HuH-7 (cell line): ENCODE measurements around the gene CYP39A1.

ENCODE experiments used
- DNase-seq: peaks from one replicate; pipeline ENCODE4 v3.0.0; 2011; ENCODE audit warnings: low spot score

CYP39A1 gene

GRCh38 chr6:46652603-46653438 lies at the start of gene CYP39A1, which contains the start of gene SLC25A27:
TSS of gene CYP39A1 (minus strand) at chr6:46652818. CDS start at chr6:46652582, 236 bp downstream.
TSS of gene SLC25A27 (plus strand) at chr6:46652975. CDS start at chr6:46653193, 218 bp downstream.
- peak; percentile 79 for DNase-seq

DNA sequence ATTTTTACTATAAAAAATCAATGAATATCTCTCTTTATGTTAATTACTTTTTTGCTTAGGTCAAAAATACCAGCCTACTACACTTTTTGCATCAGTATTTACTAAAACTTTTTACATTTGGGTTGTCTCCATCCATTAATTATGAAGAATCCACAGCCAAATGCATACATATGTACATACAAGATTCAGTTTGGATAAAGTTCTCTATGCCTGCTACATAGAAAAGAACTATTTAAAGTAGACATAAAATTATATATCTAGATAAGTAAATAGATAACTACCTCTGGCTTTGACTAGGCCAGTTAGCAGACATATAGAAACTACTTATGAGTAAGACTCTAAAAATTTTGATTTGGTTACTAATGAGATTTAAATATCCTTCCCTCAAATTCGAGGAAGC lies 47.4 kb upstream of the CYP39A1 start:
- DNase-seq = no peak

GRCh38 chr6:46690911-46691451 lies 38.4 kb upstream of the CYP39A1 start:
- DNase-seq = no peak

GRCh38 chr6:46690141-46690755 lies 37.6 kb upstream of the CYP39A1 start:
- no peak for DNase-seq

- DNase-seq = no peak
These were observed 37.0 kb upstream of the CYP39A1 start for GRCh38 chr6:46689657-46690056.

DNA sequence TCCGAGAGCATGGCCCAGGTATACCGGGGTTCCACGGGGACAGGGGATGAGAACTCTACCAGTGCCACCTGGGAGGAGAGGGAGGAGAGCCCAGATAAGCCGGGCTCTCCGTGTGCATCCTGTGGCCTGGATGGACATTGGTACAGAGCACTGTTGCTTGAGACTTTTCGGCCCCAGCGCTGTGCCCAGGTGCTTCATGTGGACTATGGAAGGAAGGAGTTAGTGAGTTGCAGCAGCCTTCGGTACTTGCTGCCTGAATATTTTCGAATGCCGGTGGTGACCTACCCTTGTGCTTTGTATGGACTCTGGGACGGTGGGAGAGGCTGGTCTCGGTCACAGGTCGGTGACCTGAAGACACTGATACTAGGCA lies 36.3 kb upstream of the CYP39A1 start:
- DNase-seq = no peak

DNA sequence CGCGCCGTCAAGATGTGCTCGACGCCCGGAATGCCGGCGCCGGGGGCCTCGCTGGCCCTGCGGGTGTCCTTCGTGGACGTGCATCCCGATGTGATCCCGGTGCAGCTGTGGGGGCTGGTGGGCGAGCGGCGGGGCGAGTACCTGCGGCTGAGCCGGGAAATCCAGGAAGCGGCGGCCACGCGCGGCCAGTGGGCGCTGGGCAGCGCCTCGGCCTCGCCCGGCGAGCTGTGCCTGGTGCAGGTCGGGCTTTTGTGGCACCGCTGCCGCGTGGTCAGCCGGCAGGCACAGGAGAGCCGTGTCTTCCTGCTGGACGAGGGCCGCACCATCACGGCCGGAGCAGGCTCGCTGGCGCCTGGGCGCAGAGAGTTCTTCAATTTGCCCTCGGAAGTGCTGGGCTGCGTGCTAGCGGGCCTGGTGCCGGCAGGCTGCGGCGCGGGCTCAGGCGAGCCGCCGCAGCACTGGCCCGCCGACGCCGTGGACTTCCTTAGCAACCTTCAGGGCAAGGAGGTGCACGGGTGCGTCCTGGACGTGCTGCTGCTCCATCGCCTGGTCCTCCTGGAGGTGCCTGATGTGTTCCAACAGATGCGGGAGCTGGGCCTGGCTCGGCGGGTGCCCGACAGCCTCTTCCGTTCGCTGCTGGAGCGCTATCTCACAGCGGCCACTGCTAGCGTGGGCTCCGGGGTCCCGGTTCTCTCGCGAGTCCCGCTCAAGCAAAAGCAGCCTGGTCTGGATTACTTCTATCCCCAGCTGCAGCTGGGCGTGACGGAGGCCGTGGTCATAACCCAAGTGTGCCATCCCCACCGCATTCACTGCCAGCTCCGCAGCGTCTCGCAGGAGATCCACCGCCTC lies 35.7 kb upstream of the CYP39A1 start:
- no peak for DNase-seq

- no peak for DNase-seq
These were observed 35.0 kb upstream of the CYP39A1 start, which contains the start of gene TDRD6 for GRCh38 chr6:46687619-46688097. TSS of gene TDRD6 (plus strand) at chr6:46687885. CDS start at chr6:46688129, 244 bp downstream.

GRCh38 chr6:46684771-46685170 lies 32.2 kb upstream of the CYP39A1 start:
- DNase-seq = no peak

DNA sequence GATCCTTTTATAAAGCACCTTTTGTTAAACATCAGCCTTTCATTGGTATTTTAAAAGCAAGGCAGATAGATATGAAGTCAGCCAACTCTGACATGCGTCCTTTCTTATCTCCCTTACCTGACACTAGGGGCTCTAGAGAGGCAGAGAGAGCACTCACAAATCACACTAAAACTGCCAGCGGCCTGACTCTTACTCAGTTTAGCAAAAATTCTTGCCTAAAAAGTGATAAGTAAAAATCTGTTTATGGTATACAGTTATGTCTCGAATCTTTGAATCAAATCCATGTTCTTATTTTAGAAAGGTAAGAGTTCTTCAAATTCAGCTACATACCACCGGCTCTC lies 24.7 kb upstream of the CYP39A1 start:
- DNase-seq = peak; percentile 42

DNA sequence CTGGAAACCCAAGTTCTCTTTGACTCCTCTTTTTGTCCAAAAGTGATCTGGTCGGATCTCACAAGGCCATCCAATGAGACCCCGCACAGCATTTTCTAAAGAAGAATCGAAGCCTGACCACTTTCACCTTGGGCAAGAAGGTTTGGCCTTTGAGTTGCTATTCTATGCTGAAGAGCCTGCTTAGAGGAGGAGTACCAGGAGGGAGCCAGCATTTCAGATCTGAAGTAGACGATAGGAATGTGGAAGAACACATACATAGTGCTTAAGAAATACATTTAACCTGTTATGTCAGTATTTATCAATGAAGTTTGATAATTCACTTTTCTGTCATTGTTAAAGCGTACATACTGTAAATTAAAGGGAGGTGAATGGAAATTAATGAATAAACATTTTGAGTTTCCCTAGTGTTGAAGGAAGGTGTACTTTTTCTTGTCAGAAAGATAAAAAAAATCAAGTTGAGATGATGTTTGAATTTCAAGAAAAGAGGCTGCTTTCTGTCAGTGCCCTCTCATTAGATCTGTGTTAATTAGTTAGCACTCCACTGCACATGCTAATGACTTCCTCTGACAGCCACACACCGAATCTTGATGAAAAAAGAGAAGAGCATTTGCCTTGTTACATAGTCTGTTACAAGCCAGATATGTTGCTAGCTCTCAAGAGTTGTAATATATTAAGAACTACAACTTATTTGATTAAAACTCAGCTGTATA lies 24.1 kb upstream of the CYP39A1 start:
- DNase-seq = no peak

DNA sequence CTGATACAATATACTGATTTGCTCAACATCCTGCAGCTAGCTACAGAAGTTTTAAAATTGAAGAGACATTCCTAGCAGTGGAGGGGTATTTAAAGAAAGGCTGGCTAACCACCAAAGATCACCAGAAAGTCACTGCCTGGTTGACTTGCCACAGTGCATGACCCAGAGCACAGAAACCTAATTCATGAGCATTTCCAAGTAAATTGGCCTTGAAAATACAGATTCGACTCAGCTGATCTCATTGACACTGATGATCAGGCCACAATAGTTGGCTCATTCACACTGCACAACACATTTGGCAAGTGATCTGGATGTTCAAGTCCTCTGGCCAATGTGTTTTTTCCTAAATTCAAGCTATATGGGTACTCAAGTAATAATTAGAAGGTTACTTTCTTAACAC lies 21.8 kb upstream of the CYP39A1 start:
- no peak for DNase-seq

DNA sequence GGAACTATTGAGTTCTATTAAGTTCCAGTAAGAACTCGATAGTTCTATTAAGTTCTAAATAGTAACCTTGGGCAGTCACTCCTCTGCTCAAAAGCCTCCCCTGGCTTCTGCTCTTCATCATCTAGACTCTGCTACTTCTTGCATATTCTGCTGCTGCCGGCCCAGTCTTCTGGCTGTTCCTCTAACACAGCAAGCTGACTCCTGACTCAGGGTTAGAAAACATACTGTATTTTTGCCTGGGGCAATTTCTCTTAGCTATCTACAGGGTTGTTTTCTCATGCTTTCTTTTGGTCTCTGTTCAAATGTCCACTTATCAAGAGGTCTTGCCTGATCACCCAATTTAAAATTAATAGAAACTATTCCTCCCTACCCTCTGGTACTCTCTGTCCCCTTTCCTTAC lies 14.8 kb upstream of the CYP39A1 start:
- no peak for DNase-seq

GRCh38 chr6:46661483-46661882 lies 8.9 kb upstream of the CYP39A1 start:
- no peak for DNase-seq

DNA sequence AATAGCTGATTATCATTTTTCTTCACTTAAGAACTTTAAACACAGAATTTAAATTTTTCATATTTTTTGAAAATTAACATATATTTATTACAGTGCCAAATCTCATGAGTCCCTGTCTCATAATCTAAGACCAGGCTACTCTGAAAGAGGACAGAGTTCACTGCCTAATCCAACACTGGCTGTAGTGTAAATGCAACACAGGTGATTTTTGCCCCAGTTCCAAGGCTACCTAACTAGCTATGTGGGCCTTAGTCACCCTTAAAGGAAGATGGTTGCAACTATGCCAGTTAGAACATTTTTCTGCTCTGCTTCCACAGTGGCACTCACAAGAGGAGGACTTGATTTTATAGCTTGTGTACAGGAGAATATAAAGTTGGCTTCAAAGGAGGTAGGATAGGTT lies 5.0 kb upstream of the CYP39A1 start:
- DNase-seq = no peak

- DNase-seq = peak; percentile 46
These were observed 3.2 kb upstream of the CYP39A1 start for GRCh38 chr6:46655803-46656202.

GRCh38 chr6:46653439-46654195 lies 999 bp upstream of the CYP39A1 start:
- no peak for DNase-seq

GRCh38 chr6:46652232-46652602 lies 401 bp downstream of the CYP39A1 start:
- DNase-seq = no peak

DNA sequence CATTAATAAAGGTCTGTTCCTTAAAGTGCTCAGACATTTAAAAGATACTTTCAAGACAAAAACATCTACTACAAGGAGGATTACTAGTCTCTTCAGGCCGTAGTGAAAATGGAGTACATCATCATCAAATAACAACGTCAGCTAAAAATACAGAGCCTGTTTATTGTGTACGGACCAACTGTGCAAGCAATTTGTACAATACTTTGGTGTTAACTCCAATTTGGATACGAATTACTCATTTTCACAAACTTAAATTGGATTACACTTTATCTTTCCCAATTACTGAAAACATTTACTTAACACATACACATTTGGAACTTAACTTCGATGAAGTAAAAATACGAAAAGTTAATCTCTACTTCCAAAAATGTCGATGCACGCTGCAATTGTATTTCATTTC lies 802 bp downstream of the CYP39A1 start:
- no peak for DNase-seq

DNA sequence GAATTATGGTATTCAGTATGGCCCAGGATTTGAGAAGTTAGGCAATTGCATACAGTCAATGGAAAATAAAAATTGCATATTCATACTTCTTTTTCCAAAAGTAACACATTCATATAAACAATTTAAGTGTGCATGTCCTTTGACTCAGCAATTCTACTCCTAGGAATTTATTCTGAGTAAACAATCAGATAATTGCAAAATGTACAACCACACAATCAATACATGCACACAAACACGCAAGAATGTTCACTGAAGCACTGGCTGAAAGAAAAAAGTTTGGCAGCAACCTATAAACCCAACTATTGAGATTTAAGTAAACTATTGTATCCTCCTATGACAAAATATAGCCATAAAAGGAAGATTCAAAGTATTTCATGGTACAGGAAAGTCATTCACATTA lies 1.6 kb downstream of the CYP39A1 start:
- no peak for DNase-seq
